D721Med (cell line): Measurements from ENCODE around the gene MGAT5.

ENCODE experiments used
- DNase-seq: peaks from one replicate; pipeline ENCODE4 v3.0.0; 2011; ENCODE audit warnings: low spot score; ENCODE audit not compliant: insufficient read length
- FAIRE-seq: peaks from 2 replicates; lab custom pipeline; 2011; peaks lifted over from hg19 to GRCh38; lab: Jason Lieb, UNC
- TF ChIP-seq, protein P1 (sequence below): IDR thresholded peaks from 2 replicates; pipeline ENCODE4 v1.5.1; 2012; ENCODE audit warnings: mild to moderate bottlenecking, control low read depth; ENCODE audit not compliant: insufficient read depth; ENCODE audit errors: missing control alignments

MGAT5 gene

DNA sequence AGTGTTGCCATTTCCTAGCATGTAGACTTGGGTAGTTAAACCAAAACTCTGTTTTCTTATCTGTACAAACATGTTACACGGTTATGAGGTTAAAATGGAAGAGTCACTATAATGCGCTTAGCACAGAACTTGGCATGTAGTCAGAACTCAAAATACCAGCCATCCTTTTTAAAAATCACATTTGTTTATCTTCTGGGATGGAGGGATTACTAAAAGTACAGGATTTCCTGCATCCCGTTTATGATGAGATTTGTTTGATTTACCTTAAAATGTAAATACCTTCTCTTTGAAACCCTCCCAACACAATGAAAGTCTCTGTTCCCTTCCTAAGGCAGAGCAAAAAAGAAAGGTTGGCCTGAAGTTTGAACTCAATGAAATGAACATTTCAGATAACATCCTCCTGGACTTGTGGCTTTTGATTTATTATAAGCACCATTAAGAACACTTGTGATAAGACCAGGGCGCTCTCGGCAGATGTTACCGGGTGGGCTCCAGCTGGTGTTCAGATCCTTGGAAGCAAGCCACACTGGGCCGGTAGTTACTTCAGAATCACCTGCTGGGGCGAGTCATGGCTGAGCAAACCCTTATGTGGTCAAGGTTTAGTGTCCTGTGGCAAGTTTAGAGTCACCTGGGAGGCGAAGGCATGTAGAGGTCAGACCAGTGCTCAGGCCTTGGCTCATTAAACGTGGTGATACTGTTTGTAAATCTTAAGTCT is 105.7 kb downstream of the MGAT5 start:
- no peak for FAIRE-seq
- TF ChIP-seq, protein P1, sequence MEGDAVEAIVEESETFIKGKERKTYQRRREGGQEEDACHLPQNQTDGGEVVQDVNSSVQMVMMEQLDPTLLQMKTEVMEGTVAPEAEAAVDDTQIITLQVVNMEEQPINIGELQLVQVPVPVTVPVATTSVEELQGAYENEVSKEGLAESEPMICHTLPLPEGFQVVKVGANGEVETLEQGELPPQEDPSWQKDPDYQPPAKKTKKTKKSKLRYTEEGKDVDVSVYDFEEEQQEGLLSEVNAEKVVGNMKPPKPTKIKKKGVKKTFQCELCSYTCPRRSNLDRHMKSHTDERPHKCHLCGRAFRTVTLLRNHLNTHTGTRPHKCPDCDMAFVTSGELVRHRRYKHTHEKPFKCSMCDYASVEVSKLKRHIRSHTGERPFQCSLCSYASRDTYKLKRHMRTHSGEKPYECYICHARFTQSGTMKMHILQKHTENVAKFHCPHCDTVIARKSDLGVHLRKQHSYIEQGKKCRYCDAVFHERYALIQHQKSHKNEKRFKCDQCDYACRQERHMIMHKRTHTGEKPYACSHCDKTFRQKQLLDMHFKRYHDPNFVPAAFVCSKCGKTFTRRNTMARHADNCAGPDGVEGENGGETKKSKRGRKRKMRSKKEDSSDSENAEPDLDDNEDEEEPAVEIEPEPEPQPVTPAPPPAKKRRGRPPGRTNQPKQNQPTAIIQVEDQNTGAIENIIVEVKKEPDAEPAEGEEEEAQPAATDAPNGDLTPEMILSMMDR, result no peak
- no peak for DNase-seq

DNA sequence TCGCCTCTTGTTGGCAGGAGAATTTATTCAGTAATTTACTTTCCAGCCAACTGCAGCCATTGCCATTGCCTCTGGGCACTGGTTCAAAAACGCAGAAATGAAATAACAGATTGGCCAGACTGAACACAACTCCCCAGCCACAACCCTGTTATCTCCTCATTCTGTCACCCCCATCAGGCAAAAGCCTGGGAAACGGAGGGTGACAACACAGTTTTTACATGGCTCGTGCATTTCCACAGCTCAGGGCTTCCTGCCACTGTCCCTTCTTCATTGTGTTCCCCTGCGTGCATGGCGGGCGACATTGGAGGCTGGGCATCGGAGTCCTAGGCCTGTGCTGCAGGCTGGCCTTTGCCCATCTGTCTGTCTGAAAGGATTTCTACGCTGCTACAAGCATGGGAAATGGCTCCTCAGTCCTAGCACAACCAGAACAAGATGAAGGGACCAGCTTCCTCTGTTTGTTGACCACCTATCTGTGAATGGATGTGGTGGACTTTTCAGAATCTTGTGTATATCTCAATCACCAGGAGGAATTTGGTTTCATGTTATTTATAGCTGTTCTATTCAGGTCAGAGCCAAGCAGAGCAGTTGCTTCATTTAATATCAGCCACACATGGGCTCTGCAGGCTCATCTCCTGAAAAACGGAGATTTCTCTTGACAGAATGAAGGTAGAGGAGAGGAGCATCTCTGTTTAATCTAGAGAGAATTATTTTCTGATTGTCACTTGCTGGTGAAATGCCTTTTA is 107.0 kb downstream of the MGAT5 start:
- TF ChIP-seq, protein P1, result no peak
- DNase-seq (no peak), FAIRE-seq (no peak)

DNA sequence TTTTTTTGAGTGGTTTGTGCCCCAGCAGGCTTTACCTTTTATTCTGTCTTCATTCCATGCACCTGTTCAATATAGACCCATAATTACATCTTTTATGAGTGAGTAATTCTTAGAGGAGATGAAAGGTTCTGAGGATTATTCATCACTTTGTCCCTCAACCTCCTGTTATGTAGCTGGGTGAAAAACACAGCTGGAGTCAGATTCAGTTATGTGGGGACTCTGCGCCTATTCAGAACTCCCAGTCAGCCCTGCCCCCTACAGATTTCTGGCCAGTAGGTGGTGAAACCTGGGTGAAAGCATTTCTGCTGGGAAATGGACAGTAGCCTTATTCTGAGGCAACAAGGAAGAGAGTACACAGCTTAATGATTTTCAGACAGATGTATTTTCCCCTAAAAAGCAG is 107.8 kb downstream of the MGAT5 start:
- TF ChIP-seq, protein P1, result no peak
- FAIRE-seq (no peak), DNase-seq (no peak)

DNA sequence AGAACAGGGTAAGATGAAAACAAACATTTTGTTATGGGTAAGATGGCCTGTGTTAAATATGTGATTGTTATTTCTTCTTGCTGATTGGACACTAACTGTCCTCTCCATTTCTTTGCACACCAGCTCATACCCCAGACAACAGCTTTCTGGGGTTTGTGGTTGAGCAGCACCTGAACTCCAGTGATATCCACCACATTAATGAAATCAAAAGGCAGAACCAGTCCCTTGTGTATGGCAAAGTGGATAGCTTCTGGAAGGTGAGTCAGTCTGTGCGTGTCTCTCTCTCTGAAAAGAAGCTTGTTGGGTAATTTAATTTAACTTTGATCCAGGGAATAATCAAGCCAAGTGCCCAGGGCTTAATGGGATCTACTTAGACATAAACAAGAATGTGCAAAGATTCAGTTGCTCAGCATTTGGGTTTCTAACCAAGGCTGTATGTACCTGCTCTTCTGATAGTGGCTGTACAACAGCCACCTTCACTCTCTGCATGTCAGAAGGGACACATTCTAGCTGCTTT is 108.3 kb downstream of the MGAT5 start:
- TF ChIP-seq, protein P1, result no peak
- DNase-seq (no peak), FAIRE-seq (no peak)

DNA sequence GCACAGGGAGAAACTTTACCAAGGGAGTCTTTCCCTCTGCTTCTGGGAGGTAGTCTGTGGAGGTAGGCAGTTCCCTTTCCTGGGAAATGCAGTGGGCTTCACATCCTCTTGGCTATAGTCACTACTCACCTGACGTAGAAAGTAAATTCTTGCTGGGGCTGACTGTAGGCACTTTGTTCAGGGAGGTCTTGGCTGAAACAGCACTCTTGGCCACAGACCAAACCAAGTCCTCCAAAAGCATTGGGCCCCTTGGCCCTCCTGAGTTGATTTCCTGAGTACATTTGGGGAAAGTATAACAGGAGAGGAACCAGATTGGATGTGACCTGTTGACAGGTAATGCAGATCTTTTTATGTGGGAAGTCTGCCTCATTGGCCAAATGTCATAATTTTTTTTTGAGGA is 108.9 kb downstream of the MGAT5 start:
- DNase-seq, result no peak
- no peak for FAIRE-seq
- TF ChIP-seq, protein P1, result no peak

DNA sequence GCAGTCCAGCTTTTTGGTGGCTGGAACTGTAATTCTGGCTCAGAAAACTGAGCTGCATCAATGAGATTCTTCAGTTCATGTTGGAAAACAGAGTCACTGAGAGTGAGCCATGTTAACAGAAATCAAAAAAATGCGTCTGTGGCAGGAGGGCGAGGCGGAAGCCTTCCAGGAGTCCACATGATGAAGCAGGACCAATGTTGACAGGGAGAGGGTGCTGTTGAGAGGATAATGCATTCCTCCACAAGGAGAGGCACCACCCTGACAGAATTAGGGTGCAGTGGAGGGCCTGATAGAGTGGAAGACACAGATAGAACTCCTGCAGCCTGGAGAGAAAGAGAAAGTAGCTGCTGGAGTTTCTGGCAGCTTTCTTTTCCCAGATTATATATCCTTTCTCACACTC is 111.5 kb downstream of the MGAT5 start:
- TF ChIP-seq, protein P1, result no peak
- no peak for FAIRE-seq

More for the DNA sequence above, 111.5 kb downstream of the MGAT5 start:
- DNase-seq, result no peak
